Right lobe of liver (tissue), 4 donors: ENCODE measurements around the gene NTM.

Source experiments
- POLR2A ChIP-seq: fragments of 450-650 bp; IDR thresholded peaks from one replicate; pipeline ENCODE4 v1.6.1; 2017; ENCODE audit warnings: antibody characterized with exemption, mild to moderate bottlenecking
- TF ChIP-seq, protein P1 (sequence below), 4 donors: fragments of 200-600 bp in 3 of 4; fragments of 450-650 bp in 1 of 4; IDR thresholded peaks; one replicate each; pipeline versions ENCODE4 v1.5.1 to v1.8.0; 2016 to 2022; ENCODE audit warnings: antibody characterized with exemption in 4 of 4, mild to moderate bottlenecking in 2 of 4
- donor health status: DM: no; HTN: no; CAD: no.
- donor health status: DM: no; HTN: no; CAD: no.
- donor health status: DM: no; HTN: yes; CAD: no.

DNA sequence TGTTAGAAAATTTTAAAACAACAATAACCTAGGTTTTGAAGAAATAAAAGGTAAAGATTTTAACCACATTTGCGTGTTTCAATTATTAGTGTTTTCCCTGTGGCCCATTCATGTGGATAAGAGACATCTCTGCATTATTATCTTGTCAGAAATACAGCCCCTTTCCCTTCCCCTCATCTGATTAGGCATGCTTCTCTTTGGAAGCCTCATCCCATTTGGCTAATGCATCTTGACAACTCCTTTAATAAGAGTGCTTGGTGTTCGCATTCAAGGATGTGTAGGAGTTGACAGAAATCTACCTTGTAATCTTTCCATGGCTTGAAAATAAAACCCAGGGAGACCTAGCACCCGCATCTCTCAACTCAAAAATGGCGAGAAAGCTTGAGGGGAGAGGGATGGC lies 635.5 kb downstream of the NTM start:
- TF ChIP-seq, protein P1, sequence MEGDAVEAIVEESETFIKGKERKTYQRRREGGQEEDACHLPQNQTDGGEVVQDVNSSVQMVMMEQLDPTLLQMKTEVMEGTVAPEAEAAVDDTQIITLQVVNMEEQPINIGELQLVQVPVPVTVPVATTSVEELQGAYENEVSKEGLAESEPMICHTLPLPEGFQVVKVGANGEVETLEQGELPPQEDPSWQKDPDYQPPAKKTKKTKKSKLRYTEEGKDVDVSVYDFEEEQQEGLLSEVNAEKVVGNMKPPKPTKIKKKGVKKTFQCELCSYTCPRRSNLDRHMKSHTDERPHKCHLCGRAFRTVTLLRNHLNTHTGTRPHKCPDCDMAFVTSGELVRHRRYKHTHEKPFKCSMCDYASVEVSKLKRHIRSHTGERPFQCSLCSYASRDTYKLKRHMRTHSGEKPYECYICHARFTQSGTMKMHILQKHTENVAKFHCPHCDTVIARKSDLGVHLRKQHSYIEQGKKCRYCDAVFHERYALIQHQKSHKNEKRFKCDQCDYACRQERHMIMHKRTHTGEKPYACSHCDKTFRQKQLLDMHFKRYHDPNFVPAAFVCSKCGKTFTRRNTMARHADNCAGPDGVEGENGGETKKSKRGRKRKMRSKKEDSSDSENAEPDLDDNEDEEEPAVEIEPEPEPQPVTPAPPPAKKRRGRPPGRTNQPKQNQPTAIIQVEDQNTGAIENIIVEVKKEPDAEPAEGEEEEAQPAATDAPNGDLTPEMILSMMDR (IDR thresholded peaks at IDR 0.05), result no peak
- no peak for TF ChIP-seq POLR2A
